Endothelial cell of umbilical vein (primary cell): Measurements from ENCODE around the gene METTL13.

Source experiments
- POLR2A ChIP-seq: IDR thresholded peaks from 2 replicates; pipeline ENCODE4 v1.6.1; 2012; ENCODE audit warnings: low read depth, mild to moderate bottlenecking, control low read depth, low read length
- POLR2AphosphoS5 ChIP-seq: IDR thresholded peaks from 2 replicates; pipeline ENCODE4 v1.6.1; 2012; ENCODE audit warnings: low read depth, mild to moderate bottlenecking, control low read depth, low read length, moderate library complexity; ENCODE audit not compliant: insufficient read depth
- TF ChIP-seq, protein P1 (sequence below), 2 donors: IDR thresholded peaks; 1 replicate in 1 of 2; 2 replicates in 1 of 2; pipeline ENCODE4 v1.5.1; 2011; ENCODE audit warnings: low read length in 2 of 2, mild to moderate bottlenecking in 2 of 2, moderate library complexity in 2 of 2, control low read depth in 1 of 2, inconsistent platforms in 1 of 2, low read depth in 1 of 2; ENCODE audit not compliant: insufficient read depth in 1 of 2; ENCODE audit errors: extremely low read depth in 1 of 2

DNA sequence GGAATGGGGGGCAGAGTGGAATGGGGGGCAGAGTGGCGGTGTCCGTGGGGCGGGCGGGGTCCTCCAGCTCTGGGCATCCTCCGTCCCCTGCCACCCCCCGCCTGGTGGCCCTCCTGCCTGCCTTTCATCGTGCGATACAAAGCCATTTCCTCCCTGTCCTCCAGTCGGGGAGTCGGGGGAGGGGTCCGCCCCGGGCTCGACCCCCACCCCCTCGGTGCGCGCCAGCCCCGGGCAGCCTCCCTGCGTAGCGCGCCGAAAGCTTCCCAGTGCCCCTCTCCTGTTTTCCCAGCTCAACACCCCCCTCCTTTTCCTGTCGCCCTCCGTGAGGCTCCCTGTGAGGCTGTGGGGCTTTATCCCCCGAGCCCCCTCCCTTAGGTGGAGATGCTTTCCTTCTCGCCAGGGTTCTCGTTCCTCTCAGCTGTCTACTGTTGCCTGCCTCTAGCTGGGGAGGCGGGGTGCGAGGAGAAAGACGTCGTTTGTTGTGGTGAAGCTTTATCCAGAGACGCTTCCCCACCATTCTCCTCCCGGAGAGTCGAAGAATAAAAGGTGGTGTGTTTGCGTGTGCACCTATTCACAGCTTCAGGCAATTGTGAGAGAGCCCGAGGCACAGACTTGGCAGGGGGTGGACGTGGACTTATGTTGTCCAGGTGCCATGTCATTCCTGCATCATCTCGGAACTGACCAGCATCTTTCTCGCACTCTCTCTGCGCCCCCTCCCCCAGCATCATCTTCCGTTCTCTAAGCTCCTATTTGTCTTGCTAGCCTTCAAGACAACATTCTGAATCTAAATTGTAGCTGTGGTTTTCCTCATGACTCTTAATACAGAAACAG lies 60.7 kb downstream of the METTL13 start:
- TF ChIP-seq POLR2A, result no peak
- TF ChIP-seq, protein P1, sequence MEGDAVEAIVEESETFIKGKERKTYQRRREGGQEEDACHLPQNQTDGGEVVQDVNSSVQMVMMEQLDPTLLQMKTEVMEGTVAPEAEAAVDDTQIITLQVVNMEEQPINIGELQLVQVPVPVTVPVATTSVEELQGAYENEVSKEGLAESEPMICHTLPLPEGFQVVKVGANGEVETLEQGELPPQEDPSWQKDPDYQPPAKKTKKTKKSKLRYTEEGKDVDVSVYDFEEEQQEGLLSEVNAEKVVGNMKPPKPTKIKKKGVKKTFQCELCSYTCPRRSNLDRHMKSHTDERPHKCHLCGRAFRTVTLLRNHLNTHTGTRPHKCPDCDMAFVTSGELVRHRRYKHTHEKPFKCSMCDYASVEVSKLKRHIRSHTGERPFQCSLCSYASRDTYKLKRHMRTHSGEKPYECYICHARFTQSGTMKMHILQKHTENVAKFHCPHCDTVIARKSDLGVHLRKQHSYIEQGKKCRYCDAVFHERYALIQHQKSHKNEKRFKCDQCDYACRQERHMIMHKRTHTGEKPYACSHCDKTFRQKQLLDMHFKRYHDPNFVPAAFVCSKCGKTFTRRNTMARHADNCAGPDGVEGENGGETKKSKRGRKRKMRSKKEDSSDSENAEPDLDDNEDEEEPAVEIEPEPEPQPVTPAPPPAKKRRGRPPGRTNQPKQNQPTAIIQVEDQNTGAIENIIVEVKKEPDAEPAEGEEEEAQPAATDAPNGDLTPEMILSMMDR (IDR thresholded peaks at IDR 0.05; ENCODE audit: extremely low read depth in 1 of 2, insufficient read depth in 1 of 2, low read depth in 1 of 2, low read length in 2 of 2), result no peak
- no peak for TF ChIP-seq POLR2AphosphoS5
